HG03571 (cell line): ENCODE results near the gene KIAA1755.

Experiments used
- ATAC-seq: cut with Tn5 transposase; IDR thresholded peaks from one replicate; pipeline ENCODE4 v1.9.1; 2021; ENCODE audit not compliant: unreplicated experiment

KIAA1755 gene

GRCh38 chr20:38245753-38246152, 14.8 kb downstream of the KIAA1755 start:
- no peak for ATAC-seq

GRCh38 chr20:38243709-38244020, 16.9 kb downstream of the KIAA1755 start:
- ATAC-seq, result no peak

GRCh38 chr20:38242848-38243708, 17.5 kb downstream of the KIAA1755 start:
- no peak for ATAC-seq

GRCh38 chr20:38241201-38241600, 19.3 kb downstream of the KIAA1755 start:
- no peak for ATAC-seq

- ATAC-seq, result no peak
These were observed 21.1 kb downstream of the KIAA1755 start for GRCh38 chr20:38239441-38239840.

- no peak for ATAC-seq
These were observed 21.7 kb downstream of the KIAA1755 start for GRCh38 chr20:38238829-38239228.

- ATAC-seq, result no peak
These were observed 23.2 kb downstream of the KIAA1755 start for GRCh38 chr20:38237381-38237780.

GRCh38 chr20:38231531-38232121, 28.9 kb downstream of the KIAA1755 start:
- no peak for ATAC-seq

- no peak for ATAC-seq
These were observed 29.5 kb downstream of the KIAA1755 start for GRCh38 chr20:38230957-38231526.

- ATAC-seq, result no peak
These were observed 30.3 kb downstream of the KIAA1755 start for GRCh38 chr20:38230253-38230551.

GRCh38 chr20:38229376-38230252, 30.9 kb downstream of the KIAA1755 start:
- ATAC-seq, result no peak

GRCh38 chr20:38228436-38228835, 32.1 kb downstream of the KIAA1755 start:
- no peak for ATAC-seq

- ATAC-seq, result no peak
These were observed 32.8 kb downstream of the KIAA1755 start for GRCh38 chr20:38227420-38228360.

- ATAC-seq, result no peak
These were observed 34.0 kb downstream of the KIAA1755 start for GRCh38 chr20:38226553-38226952.

GRCh38 chr20:38225900-38226263, 34.7 kb downstream of the KIAA1755 start:
- no peak for ATAC-seq

GRCh38 chr20:38225240-38225899, 35.2 kb downstream of the KIAA1755 start:
- no peak for ATAC-seq

- no peak for ATAC-seq
These were observed 36.0 kb downstream of the KIAA1755 start for GRCh38 chr20:38224531-38224930.

- ATAC-seq, result no peak
These were observed 36.8 kb downstream of the KIAA1755 start for GRCh38 chr20:38223743-38224100.

- ATAC-seq, result no peak
These were observed 37.4 kb downstream of the KIAA1755 start for GRCh38 chr20:38222923-38223742.
